ENCODE measurements around the gene FGD5.

The FGD5 gene

GRCh38 chr3:14980689-14981088, 161.9 kb downstream of the FGD5 start:
- no peak for DNase-seq (ENCODE audit: low spot score)

Measured in RKO (cell line).